ENCODE results near the gene SLCO4A1. TPM values are rescaled to one million over a fixed set of nuclear protein-coding genes. Genes with fewer than 3 reads are reported as not detected.

SLCO4A1 gene
- total and polyA plus RNA-seq, 5 donors from 2014 or later = 1.8 to 7.4 (median 2.8) TPM

GRCh38 chr20:62655282-62656196, 13.2 kb downstream of the SLCO4A1 start:
- Histone ChIP-seq H3K36me3 (ENCODE audit: control insufficient read depth, insufficient read depth, low read length) (no peaks in the 10 kb centered on the region), H3K27me3 (ENCODE audit: control insufficient read depth, insufficient read depth, low read length) (no peaks in the 10 kb centered on the region), H3K9me3 (ENCODE audit: control insufficient read depth in 2 of 2, low read length in 2 of 2) (no peaks in the 10 kb centered on the region), H3K4me3 (ENCODE audit: low read depth, low read length) (no peak overlapping the region), H3K27ac (ENCODE audit: insufficient read depth, low read length, poor library complexity, severe bottlenecking) (no peak overlapping the region), H3K4me1 (ENCODE audit: control insufficient read depth, insufficient read depth, low read length, poor library complexity, severe bottlenecking) (peaks cover 26% of the 10 kb centered on the region)
- Mint-ChIP-seq H3K27ac (no peak overlapping the region), H3K9me3 (no peaks in the 10 kb centered on the region), H3K36me3 (no peaks in the 10 kb centered on the region), H3K4me3 (no peak overlapping the region), H3K4me1 (peaks cover 0 to 26% (median 20%) of the 10 kb centered on the region in 4 donors), H3K27me3 (no peaks in the 10 kb centered on the region)
- DNase-seq (no peak), ATAC-seq (ENCODE audit: low read depth in 2 of 2) (no peak)

GRCh38 chr20:62656197-62656918, 14.1 kb downstream of the SLCO4A1 start:
- no peak for DNase-seq

GRCh38 chr20:62656919-62657588, 14.8 kb downstream of the SLCO4A1 start:
- H3K27ac ChIP-seq (ENCODE audit: insufficient read depth, low read length, poor library complexity, severe bottlenecking) = no peak overlapping the region
- no peaks in the 10 kb centered on the region for H3K27me3 ChIP-seq (ENCODE audit: control insufficient read depth, insufficient read depth, low read length)
- DNase-seq (no peak), ATAC-seq (ENCODE audit: low read depth in 2 of 2) (no peak)
- H3K27me3 Mint-ChIP-seq = no peaks in the 10 kb centered on the region
- H3K9me3 Mint-ChIP-seq = no peaks in the 10 kb centered on the region
- no peaks in the 10 kb centered on the region for H3K9me3 ChIP-seq (ENCODE audit: control insufficient read depth in 2 of 2, low read length in 2 of 2)
- H3K4me3 Mint-ChIP-seq = no peak overlapping the region
- no peaks in the 10 kb centered on the region for H3K36me3 ChIP-seq (ENCODE audit: control insufficient read depth, insufficient read depth, low read length)
- H3K36me3 Mint-ChIP-seq = no peaks in the 10 kb centered on the region
- H3K4me3 ChIP-seq (ENCODE audit: low read depth, low read length) = no peak overlapping the region
- H3K4me1 Mint-ChIP-seq = peaks cover 0 to 12% (median 8%) of the 10 kb centered on the region in 4 donors
- no peak overlapping the region for H3K27ac Mint-ChIP-seq
- H3K4me1 ChIP-seq (ENCODE audit: control insufficient read depth, insufficient read depth, low read length, poor library complexity, severe bottlenecking) = peaks cover 12% of the 10 kb centered on the region

More at GRCh38 chr20:62656197-62656918, 14.1 kb downstream of the SLCO4A1 start:
- H3K36me3 Mint-ChIP-seq = no peaks in the 10 kb centered on the region
- no peak overlapping the region for H3K4me3 ChIP-seq (ENCODE audit: low read depth, low read length)
- H3K27ac ChIP-seq (ENCODE audit: insufficient read depth, low read length, poor library complexity, severe bottlenecking) = no peak overlapping the region
- no peaks in the 10 kb centered on the region for H3K9me3 Mint-ChIP-seq
- H3K4me1 Mint-ChIP-seq = peaks cover 0 to 18% (median 12%) of the 10 kb centered on the region in 4 donors
- H3K9me3 ChIP-seq (ENCODE audit: control insufficient read depth in 2 of 2, low read length in 2 of 2) = no peaks in the 10 kb centered on the region
- peaks cover 17% of the 10 kb centered on the region for H3K4me1 ChIP-seq (ENCODE audit: control insufficient read depth, insufficient read depth, low read length, poor library complexity, severe bottlenecking)
- no peaks in the 10 kb centered on the region for H3K27me3 ChIP-seq (ENCODE audit: control insufficient read depth, insufficient read depth, low read length)
- no peak for ATAC-seq (ENCODE audit: low read depth in 2 of 2)
- no peaks in the 10 kb centered on the region for H3K27me3 Mint-ChIP-seq
- no peak overlapping the region for H3K4me3 Mint-ChIP-seq
- H3K36me3 ChIP-seq (ENCODE audit: control insufficient read depth, insufficient read depth, low read length) = no peaks in the 10 kb centered on the region
- no peak overlapping the region for H3K27ac Mint-ChIP-seq

GRCh38 chr20:62657589-62657942, 15.3 kb downstream of the SLCO4A1 start:
- H3K27ac ChIP-seq (ENCODE audit: insufficient read depth, low read length, poor library complexity, severe bottlenecking) = no peak overlapping the region
- H3K27ac Mint-ChIP-seq = no peak overlapping the region
- no peak overlapping the region for H3K4me3 ChIP-seq (ENCODE audit: low read depth, low read length)
- peaks cover 0 to 7% (median 4%) of the 10 kb centered on the region in 4 donors for H3K4me1 Mint-ChIP-seq
- no peaks in the 10 kb centered on the region for H3K9me3 ChIP-seq (ENCODE audit: control insufficient read depth in 2 of 2, low read length in 2 of 2)
- no peaks in the 10 kb centered on the region for H3K36me3 ChIP-seq (ENCODE audit: control insufficient read depth, insufficient read depth, low read length)
- ATAC-seq (ENCODE audit: low read depth in 2 of 2) (no peak), DNase-seq (no peak)
- no peaks in the 10 kb centered on the region for H3K27me3 Mint-ChIP-seq
- H3K4me1 ChIP-seq (ENCODE audit: control insufficient read depth, insufficient read depth, low read length, poor library complexity, severe bottlenecking) = peaks cover 7% of the 10 kb centered on the region
- no peak overlapping the region for H3K4me3 Mint-ChIP-seq
- no peaks in the 10 kb centered on the region for H3K9me3 Mint-ChIP-seq
- no peaks in the 10 kb centered on the region for H3K36me3 Mint-ChIP-seq
- no peaks in the 10 kb centered on the region for H3K27me3 ChIP-seq (ENCODE audit: control insufficient read depth, insufficient read depth, low read length)

- Mint-ChIP-seq H3K27me3 (no peaks in the 10 kb centered on the region), H3K9me3 (no peaks in the 10 kb centered on the region), H3K4me1 (peaks cover 0 to 5% (median 3%) of the 10 kb centered on the region in 4 donors), H3K27ac (no peak overlapping the region), H3K36me3 (no peaks in the 10 kb centered on the region), H3K4me3 (no peak overlapping the region)
- H3K9me3 ChIP-seq (ENCODE audit: control insufficient read depth in 2 of 2, low read length in 2 of 2) = no peaks in the 10 kb centered on the region
- DNase-seq (no peak), ATAC-seq (ENCODE audit: low read depth in 2 of 2) (no peak)
- H3K4me3 ChIP-seq (ENCODE audit: low read depth, low read length) = no peak overlapping the region
- H3K36me3 ChIP-seq (ENCODE audit: control insufficient read depth, insufficient read depth, low read length) = no peaks in the 10 kb centered on the region
- H3K4me1 ChIP-seq (ENCODE audit: control insufficient read depth, insufficient read depth, low read length, poor library complexity, severe bottlenecking) = peaks cover 3% of the 10 kb centered on the region
- no peaks in the 10 kb centered on the region for H3K27me3 ChIP-seq (ENCODE audit: control insufficient read depth, insufficient read depth, low read length)
- H3K27ac ChIP-seq (ENCODE audit: insufficient read depth, low read length, poor library complexity, severe bottlenecking) = no peak overlapping the region
Measured at GRCh38 chr20:62657956-62658355, 15.7 kb downstream of the SLCO4A1 start.

- no peaks in the 10 kb centered on the region for H3K36me3 ChIP-seq (ENCODE audit: control insufficient read depth, insufficient read depth, low read length)
- H3K27me3 ChIP-seq (ENCODE audit: control insufficient read depth, insufficient read depth, low read length) = no peaks in the 10 kb centered on the region
- H3K9me3 Mint-ChIP-seq = no peaks in the 10 kb centered on the region
- H3K27ac ChIP-seq (ENCODE audit: insufficient read depth, low read length, poor library complexity, severe bottlenecking) = no peak overlapping the region
- H3K9me3 ChIP-seq (ENCODE audit: control insufficient read depth in 2 of 2, low read length in 2 of 2) = no peaks in the 10 kb centered on the region
- H3K4me3 ChIP-seq (ENCODE audit: low read depth, low read length) = no peak overlapping the region
- ATAC-seq (ENCODE audit: low read depth in 2 of 2) = no peak
- H3K4me1 Mint-ChIP-seq = peaks cover 0 to 4% (median under 1%) of the 10 kb centered on the region in 4 donors
- H3K27ac Mint-ChIP-seq = peak overlapping the region in 2 of 3 donors; percentile 15 to 45
- DNase-seq = no peak
- no peak overlapping the region for H3K4me3 Mint-ChIP-seq
- H3K4me1 ChIP-seq (ENCODE audit: control insufficient read depth, insufficient read depth, low read length, poor library complexity, severe bottlenecking) = no peaks in the 10 kb centered on the region
- no peaks in the 10 kb centered on the region for H3K36me3 Mint-ChIP-seq
- H3K27me3 Mint-ChIP-seq = no peaks in the 10 kb centered on the region
Measured at GRCh38 chr20:62658593-62659178, 16.4 kb downstream of the SLCO4A1 start.

GRCh38 chr20:62659488-62660239, 17.4 kb downstream of the SLCO4A1 start:
- H3K36me3 Mint-ChIP-seq = no peaks in the 10 kb centered on the region
- no peaks in the 10 kb centered on the region for H3K27me3 Mint-ChIP-seq
- no peak for DNase-seq
- H3K27ac Mint-ChIP-seq = peak overlapping the region in 1 of 3 donors; percentile 67
- H3K4me3 ChIP-seq (ENCODE audit: low read depth, low read length) = no peak overlapping the region
- H3K4me1 Mint-ChIP-seq = peaks cover 0 to 4% (median under 1%) of the 10 kb centered on the region in 4 donors
- H3K27ac ChIP-seq (ENCODE audit: insufficient read depth, low read length, poor library complexity, severe bottlenecking) = no peak overlapping the region
- no peaks in the 10 kb centered on the region for H3K9me3 Mint-ChIP-seq
- H3K4me1 ChIP-seq (ENCODE audit: control insufficient read depth, insufficient read depth, low read length, poor library complexity, severe bottlenecking) = no peaks in the 10 kb centered on the region
- no peaks in the 10 kb centered on the region for H3K9me3 ChIP-seq (ENCODE audit: control insufficient read depth in 2 of 2, low read length in 2 of 2)
- no peaks in the 10 kb centered on the region for H3K36me3 ChIP-seq (ENCODE audit: control insufficient read depth, insufficient read depth, low read length)
- no peak overlapping the region for H3K4me3 Mint-ChIP-seq
- no peak for ATAC-seq (ENCODE audit: low read depth in 2 of 2)
- no peaks in the 10 kb centered on the region for H3K27me3 ChIP-seq (ENCODE audit: control insufficient read depth, insufficient read depth, low read length)

Data from CD4-positive, CD25-positive, alpha-beta regulatory T cell (primary cell).